ENCODE measurements around the gene RAC2.
A peak's percentile ranks its signal among the peaks of the same experiment; 100 is the strongest.

The RAC2 gene

DNA sequence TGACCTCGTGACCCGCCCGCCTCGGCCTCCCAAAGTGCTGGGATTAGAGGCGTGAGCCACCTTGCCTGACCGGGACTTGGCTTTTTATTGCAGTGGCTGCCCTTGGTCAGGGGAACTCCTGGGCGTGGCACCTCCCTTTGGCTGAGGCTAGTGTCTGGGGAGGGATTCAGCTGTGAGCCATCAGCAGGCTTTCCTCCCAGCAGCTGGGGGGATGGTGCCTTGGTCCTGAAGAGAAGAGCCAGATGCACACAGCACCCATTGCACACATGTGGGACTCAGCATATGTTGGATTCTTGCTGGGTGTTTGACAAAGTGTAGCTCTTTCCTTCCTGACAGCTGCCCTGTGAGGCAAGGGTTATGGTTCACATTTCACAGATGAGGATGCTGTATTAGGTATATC, 46.7 kb upstream of the RAC2 start:
- Histone ChIP-seq H3K79me2 (ENCODE audit: low read length) (peaks cover 9% of the 10 kb centered on the region), H3K27ac (ENCODE audit: low read length) (no peak overlapping the region), H3K4me1 (ENCODE audit: low read length) (peaks cover 25% of the 10 kb centered on the region), H3K4me2 (ENCODE audit: low read length) (no peak overlapping the region), H3K27me3 (ENCODE audit: low read depth, low read length) (no peaks in the 10 kb centered on the region), H4K20me1 (ENCODE audit: insufficient read depth, low read length) (peaks cover 62% of the 10 kb centered on the region), H2AFZ (ENCODE audit: low read depth, low read length) (no peak overlapping the region), H3K36me3 (replicated peaks; ENCODE audit: low read depth, low read length) (peaks cover 76% of the 10 kb centered on the region), H3K9ac (ENCODE audit: low read length) (no peak overlapping the region), H3K4me3 (ENCODE audit: low read length) (no peak overlapping the region), H3K9me3 (ENCODE audit: insufficient read depth, low read length) (no peaks in the 10 kb centered on the region)
- TF ChIP-seq EZH2phosphoT487 (IDR thresholded peaks at IDR 0.05; ENCODE audit: low read depth): no peak
- TF ChIP-seq, protein P1, sequence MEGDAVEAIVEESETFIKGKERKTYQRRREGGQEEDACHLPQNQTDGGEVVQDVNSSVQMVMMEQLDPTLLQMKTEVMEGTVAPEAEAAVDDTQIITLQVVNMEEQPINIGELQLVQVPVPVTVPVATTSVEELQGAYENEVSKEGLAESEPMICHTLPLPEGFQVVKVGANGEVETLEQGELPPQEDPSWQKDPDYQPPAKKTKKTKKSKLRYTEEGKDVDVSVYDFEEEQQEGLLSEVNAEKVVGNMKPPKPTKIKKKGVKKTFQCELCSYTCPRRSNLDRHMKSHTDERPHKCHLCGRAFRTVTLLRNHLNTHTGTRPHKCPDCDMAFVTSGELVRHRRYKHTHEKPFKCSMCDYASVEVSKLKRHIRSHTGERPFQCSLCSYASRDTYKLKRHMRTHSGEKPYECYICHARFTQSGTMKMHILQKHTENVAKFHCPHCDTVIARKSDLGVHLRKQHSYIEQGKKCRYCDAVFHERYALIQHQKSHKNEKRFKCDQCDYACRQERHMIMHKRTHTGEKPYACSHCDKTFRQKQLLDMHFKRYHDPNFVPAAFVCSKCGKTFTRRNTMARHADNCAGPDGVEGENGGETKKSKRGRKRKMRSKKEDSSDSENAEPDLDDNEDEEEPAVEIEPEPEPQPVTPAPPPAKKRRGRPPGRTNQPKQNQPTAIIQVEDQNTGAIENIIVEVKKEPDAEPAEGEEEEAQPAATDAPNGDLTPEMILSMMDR (IDR thresholded peaks at IDR 0.05; ENCODE audit: low read depth, low read length): no peak

DNA sequence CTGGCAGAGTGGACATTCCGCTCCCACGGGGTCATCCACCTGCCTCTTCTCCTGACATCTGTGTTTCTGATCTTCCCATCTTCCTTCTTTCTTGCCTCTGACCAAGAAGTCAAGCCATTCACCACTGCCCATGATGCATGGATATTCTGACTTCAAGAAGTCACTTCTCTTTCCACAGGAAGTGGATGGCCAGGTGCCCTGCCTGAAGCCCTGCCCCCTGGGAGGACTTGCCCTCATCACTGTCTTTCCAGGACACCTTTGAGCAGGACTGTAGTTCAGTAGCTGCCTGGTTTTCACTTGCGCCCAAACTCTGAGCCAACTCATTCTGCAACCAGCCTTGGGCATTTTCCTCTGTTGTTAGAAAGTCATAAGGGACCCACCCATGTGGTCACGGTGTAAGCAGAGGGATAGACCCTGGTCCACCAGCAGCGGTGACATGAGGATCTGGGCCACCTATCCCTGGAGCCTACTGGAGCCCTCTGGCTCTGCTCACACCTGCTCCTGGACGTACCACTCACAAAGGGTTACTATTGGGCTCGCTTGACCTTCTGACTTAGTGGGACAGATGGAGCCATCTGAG, 45.2 kb upstream of the RAC2 start:
- H4K20me1 ChIP-seq (ENCODE audit: insufficient read depth, low read length): peaks cover 62% of the 10 kb centered on the region
- H3K4me3 ChIP-seq (ENCODE audit: low read length): no peak overlapping the region
- no peak overlapping the region for H3K4me2 ChIP-seq (ENCODE audit: low read length)
- no peak for TF ChIP-seq EZH2phosphoT487 (IDR thresholded peaks at IDR 0.05; ENCODE audit: low read depth)
- TF ChIP-seq, protein P1 (IDR thresholded peaks at IDR 0.05; ENCODE audit: low read depth, low read length): no peak
- no peak overlapping the region for H3K9ac ChIP-seq (ENCODE audit: low read length)
- H3K36me3 ChIP-seq (replicated peaks; ENCODE audit: low read depth, low read length): peaks cover 71% of the 10 kb centered on the region
- peaks cover 25% of the 10 kb centered on the region for H3K4me1 ChIP-seq (ENCODE audit: low read length)
- H3K27ac ChIP-seq (ENCODE audit: low read length): no peak overlapping the region
- H3K9me3 ChIP-seq (ENCODE audit: insufficient read depth, low read length): no peaks in the 10 kb centered on the region
- no peaks in the 10 kb centered on the region for H3K27me3 ChIP-seq (ENCODE audit: low read depth, low read length)
- H2AFZ ChIP-seq (ENCODE audit: low read depth, low read length): no peak overlapping the region
- peaks cover 16% of the 10 kb centered on the region for H3K79me2 ChIP-seq (ENCODE audit: low read length)

DNA sequence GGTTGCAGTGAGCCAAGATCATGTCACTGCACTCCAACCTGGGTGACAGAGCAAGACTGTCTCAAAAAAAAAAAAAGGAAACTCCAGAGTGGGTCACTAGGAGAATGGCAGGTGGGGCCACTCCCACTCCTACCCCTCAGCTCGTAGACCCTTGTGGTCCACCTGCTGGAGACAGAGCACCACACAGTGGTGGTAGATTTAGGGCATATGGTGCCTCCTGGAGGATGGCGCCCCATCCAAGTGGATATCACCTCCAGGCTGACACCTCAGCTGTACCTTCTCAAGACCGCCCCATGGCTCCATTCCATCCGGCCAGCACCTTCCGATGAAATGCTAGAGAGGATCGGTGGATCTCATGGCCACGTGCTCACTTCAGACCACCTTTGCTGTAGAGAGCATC, 44.5 kb upstream of the RAC2 start:
- no peaks in the 10 kb centered on the region for H3K27me3 ChIP-seq (ENCODE audit: low read depth, low read length)
- H3K4me2 ChIP-seq (ENCODE audit: low read length): no peak overlapping the region
- no peaks in the 10 kb centered on the region for H3K9me3 ChIP-seq (ENCODE audit: insufficient read depth, low read length)

DNA sequence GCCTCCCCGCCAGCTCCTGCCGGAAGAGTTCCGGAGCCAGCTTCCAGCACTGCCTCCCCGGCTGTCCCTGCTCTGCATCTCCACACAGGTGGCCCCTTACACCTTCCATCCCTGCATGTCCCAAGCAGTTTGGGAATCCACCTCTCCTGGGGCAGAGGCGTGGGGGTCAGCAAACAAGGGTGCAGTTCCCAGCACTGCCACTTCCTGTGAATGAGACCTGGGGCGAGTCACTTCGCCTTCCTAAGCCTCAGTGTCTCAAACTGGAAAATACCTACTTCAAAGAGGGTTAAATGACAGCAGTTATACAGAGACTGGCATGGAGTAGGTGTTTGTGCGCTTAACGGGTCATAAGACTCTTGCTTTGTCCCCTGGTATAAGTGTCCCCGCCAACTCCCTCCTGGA, 43.5 kb upstream of the RAC2 start:
- Histone ChIP-seq H3K9me3 (ENCODE audit: insufficient read depth, low read length) (no peaks in the 10 kb centered on the region), H3K27me3 (ENCODE audit: low read depth, low read length) (no peaks in the 10 kb centered on the region), H3K9ac (ENCODE audit: low read length) (no peak overlapping the region), H3K4me3 (ENCODE audit: low read length) (no peak overlapping the region), H3K36me3 (replicated peaks; ENCODE audit: low read depth, low read length) (peaks cover 66% of the 10 kb centered on the region), H3K4me1 (ENCODE audit: low read length) (peaks cover 41% of the 10 kb centered on the region), H3K27ac (ENCODE audit: low read length) (no peak overlapping the region), H3K79me2 (ENCODE audit: low read length) (peaks cover 33% of the 10 kb centered on the region), H2AFZ (ENCODE audit: low read depth, low read length) (no peak overlapping the region), H4K20me1 (ENCODE audit: insufficient read depth, low read length) (peaks cover 54% of the 10 kb centered on the region), H3K4me2 (ENCODE audit: low read length) (no peak overlapping the region)
- TF ChIP-seq EZH2phosphoT487 (IDR thresholded peaks at IDR 0.05; ENCODE audit: low read depth): no peak
- TF ChIP-seq, protein P1 (IDR thresholded peaks at IDR 0.05; ENCODE audit: low read depth, low read length): no peak

More for the DNA sequence above, 44.5 kb upstream of the RAC2 start:
- Histone ChIP-seq H3K4me1 (ENCODE audit: low read length) (peaks cover 31% of the 10 kb centered on the region), H3K4me3 (ENCODE audit: low read length) (no peak overlapping the region), H3K36me3 (replicated peaks; ENCODE audit: low read depth, low read length) (peaks cover 76% of the 10 kb centered on the region), H2AFZ (ENCODE audit: low read depth, low read length) (no peak overlapping the region), H3K27ac (ENCODE audit: low read length) (no peak overlapping the region), H3K9ac (ENCODE audit: low read length) (no peak overlapping the region), H3K79me2 (ENCODE audit: low read length) (peaks cover 23% of the 10 kb centered on the region), H4K20me1 (ENCODE audit: insufficient read depth, low read length) (peaks cover 61% of the 10 kb centered on the region)
- no peak for TF ChIP-seq EZH2phosphoT487 (IDR thresholded peaks at IDR 0.05; ENCODE audit: low read depth)
- TF ChIP-seq, protein P1 (IDR thresholded peaks at IDR 0.05; ENCODE audit: low read depth, low read length): peak; percentile 41
